ENCODE measurements around the gene SHB. TPM values are rescaled to one million over a fixed set of nuclear protein-coding genes. Genes with fewer than 3 reads are reported as not detected.

SHB gene
- total and polyA plus RNA-seq, 2 donors from 2014 or later: 16.4 to 39.8 TPM

DNA sequence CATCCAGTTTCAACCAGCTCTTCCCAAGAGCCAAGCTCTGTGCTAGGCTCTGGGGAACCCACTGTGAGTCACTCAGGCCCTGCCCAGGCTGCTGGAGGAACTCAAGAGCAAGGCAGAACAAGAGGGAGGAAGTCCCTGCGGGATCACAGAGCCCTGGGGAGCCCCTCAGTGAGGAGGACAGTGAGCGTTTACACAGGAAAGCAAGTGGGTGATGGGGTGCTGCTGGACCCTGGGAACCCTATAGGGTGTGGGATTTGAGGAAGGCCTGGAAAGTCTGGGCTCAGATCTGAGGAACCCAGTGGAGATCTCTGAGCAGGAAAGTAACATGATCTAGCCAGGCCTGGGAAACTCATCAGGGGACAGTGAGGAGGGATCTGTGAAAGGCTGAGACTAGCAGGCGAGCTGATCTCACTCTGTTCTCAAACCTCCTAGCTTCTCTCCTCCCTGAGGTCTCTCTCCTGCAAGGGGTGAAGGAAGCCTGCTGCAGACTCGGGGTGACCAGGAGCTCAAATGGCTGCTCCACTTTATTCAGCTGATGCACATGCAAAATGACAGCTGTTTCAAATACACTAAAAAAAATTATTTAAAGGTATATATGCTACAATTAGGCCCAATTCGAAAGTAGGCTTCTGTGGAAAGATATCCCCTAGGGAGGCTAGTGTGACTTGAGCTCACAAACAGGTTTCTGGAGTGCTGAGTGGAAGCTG is 70.0 kb downstream of the SHB start:
- no peak overlapping the region for H3K4me3 ChIP-seq (ENCODE audit: low read length in 3 of 3)
- H3K27me3 ChIP-seq (ENCODE audit: control insufficient read depth, insufficient read depth, low read length): no peaks in the 10 kb centered on the region
- intact Hi-C loops (cut with DNase I): no loop called here
- no peak overlapping the region for H3K9ac ChIP-seq (ENCODE audit: low read length in 3 of 3)
- H3K36me3 ChIP-seq (ENCODE audit: control insufficient read depth in 2 of 3, insufficient read depth in 3 of 3, low read length in 3 of 3): no peaks in the 10 kb centered on the region
- no peaks in the 10 kb centered on the region for H3K9me3 ChIP-seq (ENCODE audit: control insufficient read depth in 2 of 3, insufficient read depth in 1 of 3, low read length in 3 of 3)
- H3K4me1 ChIP-seq (ENCODE audit: control insufficient read depth in 2 of 3, insufficient read depth in 2 of 3, low read depth in 1 of 3, low read length in 3 of 3): peaks cover 3 to 15% (median 6%) of the 10 kb centered on the region in 3 donors
- FAIRE-seq (no peak), DNase-seq (peak in 3 of 5 donors; percentile 63 to 73 (median 71))
- TF ChIP-seq, protein P1, sequence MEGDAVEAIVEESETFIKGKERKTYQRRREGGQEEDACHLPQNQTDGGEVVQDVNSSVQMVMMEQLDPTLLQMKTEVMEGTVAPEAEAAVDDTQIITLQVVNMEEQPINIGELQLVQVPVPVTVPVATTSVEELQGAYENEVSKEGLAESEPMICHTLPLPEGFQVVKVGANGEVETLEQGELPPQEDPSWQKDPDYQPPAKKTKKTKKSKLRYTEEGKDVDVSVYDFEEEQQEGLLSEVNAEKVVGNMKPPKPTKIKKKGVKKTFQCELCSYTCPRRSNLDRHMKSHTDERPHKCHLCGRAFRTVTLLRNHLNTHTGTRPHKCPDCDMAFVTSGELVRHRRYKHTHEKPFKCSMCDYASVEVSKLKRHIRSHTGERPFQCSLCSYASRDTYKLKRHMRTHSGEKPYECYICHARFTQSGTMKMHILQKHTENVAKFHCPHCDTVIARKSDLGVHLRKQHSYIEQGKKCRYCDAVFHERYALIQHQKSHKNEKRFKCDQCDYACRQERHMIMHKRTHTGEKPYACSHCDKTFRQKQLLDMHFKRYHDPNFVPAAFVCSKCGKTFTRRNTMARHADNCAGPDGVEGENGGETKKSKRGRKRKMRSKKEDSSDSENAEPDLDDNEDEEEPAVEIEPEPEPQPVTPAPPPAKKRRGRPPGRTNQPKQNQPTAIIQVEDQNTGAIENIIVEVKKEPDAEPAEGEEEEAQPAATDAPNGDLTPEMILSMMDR (IDR thresholded peaks at IDR 0.05; ENCODE audit: borderline replicate concordance, extremely low read depth, insufficient read depth): no peak
- peak overlapping the region in 1 of 2 donors; percentile 0 for H3K27ac ChIP-seq (ENCODE audit: low read depth in 2 of 2, low read length in 2 of 2)

DNA sequence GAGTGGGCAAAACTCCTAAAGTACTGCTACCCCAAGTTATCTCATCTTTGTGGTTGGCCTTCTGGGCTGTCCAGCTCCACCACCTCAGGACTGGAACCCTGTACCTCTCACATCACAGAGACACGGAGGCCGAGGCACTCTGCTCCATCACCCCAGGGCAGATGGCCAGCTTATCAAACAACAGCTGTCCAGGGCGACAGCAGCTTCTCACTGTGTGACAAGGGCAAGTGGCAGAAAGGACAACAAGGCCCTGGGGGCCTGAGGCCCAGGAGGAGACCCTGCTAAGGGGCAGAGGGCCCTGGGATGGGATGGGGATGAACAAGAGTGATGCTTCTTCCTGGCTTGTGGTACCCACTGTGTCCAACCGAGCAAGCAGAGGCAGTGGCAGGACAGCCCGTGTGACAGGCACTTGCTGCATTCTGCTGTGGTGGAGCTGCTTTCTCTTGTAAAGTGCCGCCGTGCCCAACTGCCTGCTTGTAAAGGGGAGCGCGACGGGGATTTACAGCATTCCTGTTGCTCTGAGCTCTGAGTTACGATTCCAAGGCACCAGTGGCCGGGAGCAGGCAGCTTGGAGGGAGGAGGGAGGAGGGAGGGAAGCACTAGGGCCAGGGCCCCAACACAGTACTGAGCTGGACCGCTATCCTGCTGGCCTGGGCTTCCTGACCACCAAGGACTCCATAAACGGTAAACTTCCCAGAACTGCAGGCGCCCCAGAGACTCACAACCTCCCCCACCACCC is 71.2 kb downstream of the SHB start:
- TF ChIP-seq, protein P1 (IDR thresholded peaks at IDR 0.05; ENCODE audit: borderline replicate concordance, extremely low read depth, insufficient read depth): no peak
- no peaks in the 10 kb centered on the region for H3K27me3 ChIP-seq (ENCODE audit: control insufficient read depth, insufficient read depth, low read length)
- intact Hi-C loops (cut with DNase I): no loop called here
- H3K4me1 ChIP-seq (ENCODE audit: control insufficient read depth in 2 of 3, insufficient read depth in 2 of 3, low read depth in 1 of 3, low read length in 3 of 3): peaks cover 3 to 12% (median 8%) of the 10 kb centered on the region in 3 donors
- no peak overlapping the region for H3K4me3 ChIP-seq (ENCODE audit: low read length in 3 of 3)
- peaks cover 0 to under 1% (median 0%) of the 10 kb centered on the region in 3 donors for H3K36me3 ChIP-seq (ENCODE audit: control insufficient read depth in 2 of 3, insufficient read depth in 3 of 3, low read length in 3 of 3)
- H3K27ac ChIP-seq (ENCODE audit: low read depth in 2 of 2, low read length in 2 of 2): no peak overlapping the region
- no peak overlapping the region for H3K9ac ChIP-seq (ENCODE audit: low read length in 3 of 3)
- FAIRE-seq (no peak), DNase-seq (peak; percentile 64 to 88 (median 83))
- H3K9me3 ChIP-seq (ENCODE audit: control insufficient read depth in 2 of 3, insufficient read depth in 1 of 3, low read length in 3 of 3): no peaks in the 10 kb centered on the region

GRCh38 chr9:37996819-37997217 is 72.2 kb downstream of the SHB start:
- H3K9me3 ChIP-seq (ENCODE audit: control insufficient read depth in 2 of 3, insufficient read depth in 1 of 3, low read length in 3 of 3): no peaks in the 10 kb centered on the region
- FAIRE-seq (no peak), DNase-seq (no peak)
- intact Hi-C loops (cut with DNase I): no loop called here
- H3K9ac ChIP-seq (ENCODE audit: low read length in 3 of 3): no peak overlapping the region
- H3K36me3 ChIP-seq (ENCODE audit: control insufficient read depth in 2 of 3, insufficient read depth in 3 of 3, low read length in 3 of 3): peaks cover 0 to 2% (median 0%) of the 10 kb centered on the region in 3 donors
- H3K27ac ChIP-seq (ENCODE audit: low read depth in 2 of 2, low read length in 2 of 2): no peak overlapping the region
- H3K27me3 ChIP-seq (ENCODE audit: control insufficient read depth, insufficient read depth, low read length): no peaks in the 10 kb centered on the region
- no peak overlapping the region for H3K4me3 ChIP-seq (ENCODE audit: low read length in 3 of 3)
- TF ChIP-seq, protein P1 (IDR thresholded peaks at IDR 0.05; ENCODE audit: borderline replicate concordance, extremely low read depth, insufficient read depth): no peak
- H3K4me1 ChIP-seq (ENCODE audit: control insufficient read depth in 2 of 3, insufficient read depth in 2 of 3, low read depth in 1 of 3, low read length in 3 of 3): peaks cover 3 to 12% (median 8%) of the 10 kb centered on the region in 3 donors
